DLD1 (cell line): ENCODE measurements around the gene CELF6.

ENCODE experiments used
- in situ Hi-C: cut with HindIII; loops from 2 replicates; pipeline ENCODE4 v1.10.0; 2017; ENCODE audit warnings: low sequenced_read_pairs

Gene CELF6

GRCh38 chr15:72272213-72272996 is 47.6 kb downstream of the CELF6 start, which contains the start of gene PARP6:
PARP6 (minus strand) TSS chr15:72272554; CDS start chr15:72267477, 5,077 bp downstream.
- in situ Hi-C loops: no loop called here

- in situ Hi-C loops: no loop called here
Observed at GRCh38 chr15:72271895-72272212, 48.1 kb downstream of the CELF6 start.

GRCh38 chr15:72271221-72271620 is 48.7 kb downstream of the CELF6 start:
- in situ Hi-C loops: no loop called here

GRCh38 chr15:72269739-72270138 is 50.2 kb downstream of the CELF6 start:
- in situ Hi-C loops: no loop called here

GRCh38 chr15:72265031-72265430 is 54.9 kb downstream of the CELF6 start:
- in situ Hi-C loops: no loop called here

- in situ Hi-C loops: no loop called here
Observed at GRCh38 chr15:72252663-72253299, 67.2 kb downstream of the CELF6 start.

- in situ Hi-C loops: no loop called here
Observed at GRCh38 chr15:72249142-72249810, 70.7 kb downstream of the CELF6 start.

GRCh38 chr15:72248514-72248913 is 71.4 kb downstream of the CELF6 start:
- in situ Hi-C loops: no loop called here

- in situ Hi-C loops: no loop called here
Observed at GRCh38 chr15:72242775-72243370, 77.1 kb downstream of the CELF6 start.

- in situ Hi-C loops: no loop called here
Observed at GRCh38 chr15:72239652-72240051, 80.3 kb downstream of the CELF6 start.

- in situ Hi-C loops: no loop called here
Observed at GRCh38 chr15:72238586-72238985, 81.4 kb downstream of the CELF6 start.

- in situ Hi-C loops: no loop called here
Observed at GRCh38 chr15:72237853-72238224, 82.1 kb downstream of the CELF6 start.

GRCh38 chr15:72237029-72237852 is 82.7 kb downstream of the CELF6 start:
- in situ Hi-C loops: no loop called here

- in situ Hi-C loops: no loop called here
Observed at GRCh38 chr15:72236381-72237003, 83.5 kb downstream of the CELF6 start.

- in situ Hi-C loops: no loop called here
Observed at GRCh38 chr15:72235298-72235697, 84.7 kb downstream of the CELF6 start.
